HepG2 (cell line): ENCODE measurements around the gene PRKAR1B. TPM values are rescaled to one million over a fixed set of nuclear protein-coding genes. Genes with fewer than 3 reads are reported as not detected.
A peak's percentile ranks its signal among the peaks of the same experiment; 100 is the strongest.

Source experiments
- IKZF4 ChIP-seq: sonication (generic); formaldehyde crosslinking; IDR thresholded peaks from 2 replicates; pipeline ENCODE4 v1.5.1; 2020; ENCODE audit warnings: borderline replicate concordance, mild to moderate bottlenecking, low read depth, missing genetic modification reagents; ENCODE audit errors: not compliant biosample characterization
- KDM1A ChIP-seq: IDR thresholded peaks from 2 replicates; pipeline ENCODE4 v1.6.1; 2016; ENCODE audit warnings: missing compliant biosample characterization
- PCBP1 ChIP-seq: fragments of 200-400 bp; formaldehyde crosslinking; IDR thresholded peaks from 2 replicates; pipeline ENCODE4 v1.6.1; 2017; ENCODE audit warnings: mild to moderate bottlenecking, low read depth, low read length, borderline replicate concordance
- SP1 ChIP-seq, 2 experiments: fragments of 450-650 bp in 1 of 2; sonication (generic) in 1 of 2; formaldehyde crosslinking in 1 of 2; IDR thresholded peaks; 2 replicates each; pipeline versions ENCODE4 v1.4.0 to v1.6.1; 2016 to 2020; ENCODE audit warnings: missing genetic modification reagents in 1 of 2
- TAF15 ChIP-seq: fragments of 200-400 bp; formaldehyde crosslinking; IDR thresholded peaks from one replicate; pipeline ENCODE4 v1.6.1; 2018; ENCODE audit warnings: mild to moderate bottlenecking, low read depth, low read length; ENCODE audit not compliant: poor library complexity, severe bottlenecking
- ZIK1 ChIP-seq: sonication (generic); formaldehyde crosslinking; IDR thresholded peaks from 2 replicates; pipeline ENCODE4 v1.5.0; 2020; ENCODE audit warnings: mild to moderate bottlenecking, low read depth, missing genetic modification reagents, borderline replicate concordance
- ZNF232 ChIP-seq: sonication (generic); formaldehyde crosslinking; IDR thresholded peaks from 2 replicates; pipeline ENCODE4 v1.4.0; 2020; ENCODE audit warnings: missing genetic modification reagents, borderline replicate concordance
- ZNF570 ChIP-seq: sonication (generic); formaldehyde crosslinking; IDR thresholded peaks from 2 replicates; pipeline ENCODE4 v1.4.0; 2020; ENCODE audit warnings: mild to moderate bottlenecking, missing genetic modification reagents, borderline replicate concordance
- ZNF720 ChIP-seq: sonication (generic); formaldehyde crosslinking; IDR thresholded peaks from 2 replicates; pipeline ENCODE4 v1.4.0; 2020; ENCODE audit warnings: missing genetic modification reagents
- polyA plus RNA-seq, 8 experiments: library from polyadenylated mRNA; depleted of rRNA in 3 of 8; stranded (reverse) in 7 of 8; unstranded in 1 of 8; fragments of >200 nt; fragmentation: Illumina TruSeq in 4 of 8; extraction: Trizol in 4 of 8; gene quantifications; 2 replicates each; pipeline versions ENCODE4 v1.2.1 to v1.2.3, GENCODE V29; 2011 to 2016; ENCODE audit warnings: low read depth in 4 of 8, missing spikeins in 1 of 8, mixed read lengths in 1 of 8; ENCODE audit not compliant: insufficient read depth in 1 of 8
- total RNA-seq, 5 experiments: library from RNA; depleted of rRNA; stranded (reverse); fragments of >200 nt; fragmentation: Illumina TruSeq; extraction: Trizol; gene quantifications; 2 replicates each; pipeline ENCODE4 v1.2.3, GENCODE V29; 2016; ENCODE audit warnings: low read depth in 1 of 5
- TF ChIP-seq, protein P1 (sequence below): sonication (generic); formaldehyde crosslinking; IDR thresholded peaks from 2 replicates; pipeline ENCODE4 v1.5.1; 2020; ENCODE audit warnings: missing genetic modification reagents, mild to moderate bottlenecking, borderline replicate concordance
- TF ChIP-seq, protein P2 (sequence below): sonication (generic); formaldehyde crosslinking; IDR thresholded peaks from 2 replicates; pipeline ENCODE4 v1.8.1; 2023; ENCODE audit warnings: missing genetic modification reagents, mild to moderate bottlenecking, borderline replicate concordance
- TF ChIP-seq, protein P3 (sequence below): sonication (generic); formaldehyde crosslinking; conservative IDR thresholded peaks from 2 replicates; pipeline ENCODE4 v1.4.0; 2020; ENCODE audit warnings: missing genetic modification reagents
- TF ChIP-seq, protein P4 (sequence below), 2 experiments: IDR thresholded peaks; 2 replicates each; pipeline ENCODE4 v1.6.1; 2011 to 2012; ENCODE audit warnings: low read length in 2 of 2, borderline replicate concordance in 1 of 2, low read depth in 1 of 2, mild to moderate bottlenecking in 1 of 2, moderate library complexity in 1 of 2
- TF ChIP-seq, protein P5 (sequence below): sonication (generic); formaldehyde crosslinking; IDR thresholded peaks from 2 replicates; pipeline ENCODE4 v1.4.0; 2020; ENCODE audit warnings: mild to moderate bottlenecking, missing genetic modification reagents
- TF ChIP-seq, protein P6 (sequence below): sonication (generic); formaldehyde crosslinking; IDR thresholded peaks from 2 replicates; pipeline ENCODE4 v1.9.0; 2021; ENCODE audit warnings: missing genetic modification reagents, mild to moderate bottlenecking, borderline replicate concordance

Gene PRKAR1B
- total and polyA plus RNA-seq, 2 of the 13 experiments (the other 11 are each of a cell fraction or from before 2014, with no cell fraction given), result 7.9 to 28.2 TPM

DNA sequence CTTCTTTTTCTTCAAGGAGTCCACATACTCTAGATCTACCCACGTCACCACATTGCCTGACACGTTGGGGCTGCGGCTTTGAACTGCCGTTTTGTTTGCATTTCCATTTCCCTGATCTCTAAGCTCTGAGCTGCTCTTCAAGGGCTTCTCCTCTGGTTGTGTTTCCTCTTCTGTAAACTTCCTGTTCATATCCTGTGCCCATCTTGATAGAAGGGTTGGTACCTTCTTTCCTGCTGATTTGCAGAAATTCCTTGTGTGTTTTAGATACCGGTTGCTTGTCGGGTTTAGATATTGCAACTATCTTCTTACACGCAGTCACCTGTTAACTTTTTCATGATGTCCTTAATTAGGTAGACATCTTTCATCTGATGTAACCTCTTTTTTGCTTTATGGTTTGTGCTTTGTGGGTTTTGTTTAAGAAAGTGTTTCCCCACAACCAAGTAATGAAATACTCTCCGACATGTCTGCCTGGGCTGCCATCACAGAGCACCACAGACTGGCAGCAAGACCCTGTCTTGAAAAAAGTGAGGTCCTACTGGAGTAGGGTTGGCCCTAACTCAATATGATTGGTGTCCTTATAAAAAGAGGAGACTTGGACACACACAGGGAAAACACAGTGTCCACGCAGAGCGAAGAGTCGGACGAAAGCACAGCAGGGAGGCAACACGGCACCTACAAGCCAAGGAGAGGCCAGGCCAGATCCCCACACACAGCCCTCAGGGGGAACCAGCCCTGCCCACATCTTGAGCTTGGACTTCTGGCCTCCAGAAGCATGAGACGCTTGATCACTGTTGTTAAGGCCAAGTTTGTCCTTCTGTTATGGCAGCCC, 108.3 kb downstream of the PRKAR1B start (continued):
- TF ChIP-seq, protein P1, sequence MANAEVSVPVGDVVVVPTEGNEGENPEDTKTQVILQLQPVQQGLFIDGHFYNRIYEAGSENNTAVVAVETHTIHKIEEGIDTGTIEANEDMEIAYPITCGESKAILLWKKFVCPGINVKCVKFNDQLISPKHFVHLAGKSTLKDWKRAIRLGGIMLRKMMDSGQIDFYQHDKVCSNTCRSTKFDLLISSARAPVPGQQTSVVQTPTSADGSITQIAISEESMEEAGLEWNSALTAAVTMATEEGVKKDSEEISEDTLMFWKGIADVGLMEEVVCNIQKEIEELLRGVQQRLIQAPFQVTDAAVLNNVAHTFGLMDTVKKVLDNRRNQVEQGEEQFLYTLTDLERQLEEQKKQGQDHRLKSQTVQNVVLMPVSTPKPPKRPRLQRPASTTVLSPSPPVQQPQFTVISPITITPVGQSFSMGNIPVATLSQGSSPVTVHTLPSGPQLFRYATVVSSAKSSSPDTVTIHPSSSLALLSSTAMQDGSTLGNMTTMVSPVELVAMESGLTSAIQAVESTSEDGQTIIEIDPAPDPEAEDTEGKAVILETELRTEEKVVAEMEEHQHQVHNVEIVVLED (CRISPR knock-in tag), result peak; percentile 39; the same call in 1 of the 2 replicates
- TF ChIP-seq, protein P2, sequence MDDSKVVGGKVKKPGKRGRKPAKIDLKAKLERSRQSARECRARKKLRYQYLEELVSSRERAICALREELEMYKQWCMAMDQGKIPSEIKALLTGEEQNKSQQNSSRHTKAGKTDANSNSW, result no peak
- TF ChIP-seq SP1 (IDR thresholded peaks at IDR 0.05) (no peak), SP1 (CRISPR knock-in tag; IDR thresholded peaks at IDR 0.05) (no peak), ZNF720 (CRISPR knock-in tag) (no peak), ZNF232 (no peak), PCBP1 (no peak), ZNF570 (no peak), TAF15 (no peak), IKZF4 (no peak), ZIK1 (no peak), KDM1A (CRISPR knock-in tag) (peak; percentile 81)
- TF ChIP-seq, protein P3, sequence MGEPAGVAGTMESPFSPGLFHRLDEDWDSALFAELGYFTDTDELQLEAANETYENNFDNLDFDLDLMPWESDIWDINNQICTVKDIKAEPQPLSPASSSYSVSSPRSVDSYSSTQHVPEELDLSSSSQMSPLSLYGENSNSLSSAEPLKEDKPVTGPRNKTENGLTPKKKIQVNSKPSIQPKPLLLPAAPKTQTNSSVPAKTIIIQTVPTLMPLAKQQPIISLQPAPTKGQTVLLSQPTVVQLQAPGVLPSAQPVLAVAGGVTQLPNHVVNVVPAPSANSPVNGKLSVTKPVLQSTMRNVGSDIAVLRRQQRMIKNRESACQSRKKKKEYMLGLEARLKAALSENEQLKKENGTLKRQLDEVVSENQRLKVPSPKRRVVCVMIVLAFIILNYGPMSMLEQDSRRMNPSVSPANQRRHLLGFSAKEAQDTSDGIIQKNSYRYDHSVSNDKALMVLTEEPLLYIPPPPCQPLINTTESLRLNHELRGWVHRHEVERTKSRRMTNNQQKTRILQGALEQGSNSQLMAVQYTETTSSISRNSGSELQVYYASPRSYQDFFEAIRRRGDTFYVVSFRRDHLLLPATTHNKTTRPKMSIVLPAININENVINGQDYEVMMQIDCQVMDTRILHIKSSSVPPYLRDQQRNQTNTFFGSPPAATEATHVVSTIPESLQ (CRISPR knock-in tag), result no peak
- TF ChIP-seq, protein P4, sequence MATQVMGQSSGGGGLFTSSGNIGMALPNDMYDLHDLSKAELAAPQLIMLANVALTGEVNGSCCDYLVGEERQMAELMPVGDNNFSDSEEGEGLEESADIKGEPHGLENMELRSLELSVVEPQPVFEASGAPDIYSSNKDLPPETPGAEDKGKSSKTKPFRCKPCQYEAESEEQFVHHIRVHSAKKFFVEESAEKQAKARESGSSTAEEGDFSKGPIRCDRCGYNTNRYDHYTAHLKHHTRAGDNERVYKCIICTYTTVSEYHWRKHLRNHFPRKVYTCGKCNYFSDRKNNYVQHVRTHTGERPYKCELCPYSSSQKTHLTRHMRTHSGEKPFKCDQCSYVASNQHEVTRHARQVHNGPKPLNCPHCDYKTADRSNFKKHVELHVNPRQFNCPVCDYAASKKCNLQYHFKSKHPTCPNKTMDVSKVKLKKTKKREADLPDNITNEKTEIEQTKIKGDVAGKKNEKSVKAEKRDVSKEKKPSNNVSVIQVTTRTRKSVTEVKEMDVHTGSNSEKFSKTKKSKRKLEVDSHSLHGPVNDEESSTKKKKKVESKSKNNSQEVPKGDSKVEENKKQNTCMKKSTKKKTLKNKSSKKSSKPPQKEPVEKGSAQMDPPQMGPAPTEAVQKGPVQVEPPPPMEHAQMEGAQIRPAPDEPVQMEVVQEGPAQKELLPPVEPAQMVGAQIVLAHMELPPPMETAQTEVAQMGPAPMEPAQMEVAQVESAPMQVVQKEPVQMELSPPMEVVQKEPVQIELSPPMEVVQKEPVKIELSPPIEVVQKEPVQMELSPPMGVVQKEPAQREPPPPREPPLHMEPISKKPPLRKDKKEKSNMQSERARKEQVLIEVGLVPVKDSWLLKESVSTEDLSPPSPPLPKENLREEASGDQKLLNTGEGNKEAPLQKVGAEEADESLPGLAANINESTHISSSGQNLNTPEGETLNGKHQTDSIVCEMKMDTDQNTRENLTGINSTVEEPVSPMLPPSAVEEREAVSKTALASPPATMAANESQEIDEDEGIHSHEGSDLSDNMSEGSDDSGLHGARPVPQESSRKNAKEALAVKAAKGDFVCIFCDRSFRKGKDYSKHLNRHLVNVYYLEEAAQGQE (IDR thresholded peaks at IDR 0.05; ENCODE audit: borderline replicate concordance in 1 of 2, low read depth in 1 of 2, low read length in 2 of 2), result no peak
- TF ChIP-seq, protein P5, sequence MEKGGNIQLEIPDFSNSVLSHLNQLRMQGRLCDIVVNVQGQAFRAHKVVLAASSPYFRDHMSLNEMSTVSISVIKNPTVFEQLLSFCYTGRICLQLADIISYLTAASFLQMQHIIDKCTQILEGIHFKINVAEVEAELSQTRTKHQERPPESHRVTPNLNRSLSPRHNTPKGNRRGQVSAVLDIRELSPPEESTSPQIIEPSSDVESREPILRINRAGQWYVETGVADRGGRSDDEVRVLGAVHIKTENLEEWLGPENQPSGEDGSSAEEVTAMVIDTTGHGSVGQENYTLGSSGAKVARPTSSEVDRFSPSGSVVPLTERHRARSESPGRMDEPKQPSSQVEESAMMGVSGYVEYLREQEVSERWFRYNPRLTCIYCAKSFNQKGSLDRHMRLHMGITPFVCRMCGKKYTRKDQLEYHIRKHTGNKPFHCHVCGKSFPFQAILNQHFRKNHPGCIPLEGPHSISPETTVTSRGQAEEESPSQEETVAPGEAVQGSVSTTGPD, result no peak
- TF ChIP-seq, protein P6, sequence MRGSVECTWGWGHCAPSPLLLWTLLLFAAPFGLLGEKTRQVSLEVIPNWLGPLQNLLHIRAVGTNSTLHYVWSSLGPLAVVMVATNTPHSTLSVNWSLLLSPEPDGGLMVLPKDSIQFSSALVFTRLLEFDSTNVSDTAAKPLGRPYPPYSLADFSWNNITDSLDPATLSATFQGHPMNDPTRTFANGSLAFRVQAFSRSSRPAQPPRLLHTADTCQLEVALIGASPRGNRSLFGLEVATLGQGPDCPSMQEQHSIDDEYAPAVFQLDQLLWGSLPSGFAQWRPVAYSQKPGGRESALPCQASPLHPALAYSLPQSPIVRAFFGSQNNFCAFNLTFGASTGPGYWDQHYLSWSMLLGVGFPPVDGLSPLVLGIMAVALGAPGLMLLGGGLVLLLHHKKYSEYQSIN (CRISPR knock-in tag), result no peak
